Measurements from ENCODE around the gene CD6.

CD6 gene

GRCh38 chr11:61059260-61059752 is 87.8 kb downstream of the CD6 start:
- TF ChIP-seq MYNN (tag by site-specific recombination; IDR thresholded peaks at IDR 0.05; ENCODE audit: borderline replicate concordance) (no peak), ZNF239 (tag by site-specific recombination; IDR thresholded peaks at IDR 0.05) (no peak), KLF8 (tag by site-specific recombination; IDR thresholded peaks at IDR 0.05) (no peak), ZNF514 (tag by site-specific recombination; IDR thresholded peaks at IDR 0.05) (no peak), ZNF211 (tag by site-specific recombination; IDR thresholded peaks at IDR 0.05; ENCODE audit: low read depth) (no peak), ZBTB8A (tag by site-specific recombination; IDR thresholded peaks at IDR 0.05) (no peak), ZNF350 (tag by site-specific recombination; IDR thresholded peaks at IDR 0.05) (no peak), ZNF707 (tag by site-specific recombination; IDR thresholded peaks at IDR 0.05) (no peak), PATZ1 (tag by site-specific recombination; IDR thresholded peaks at IDR 0.05) (no peak), ZNF121 (tag by site-specific recombination; IDR thresholded peaks at IDR 0.05) (no peak), ZNF48 (tag by site-specific recombination; IDR thresholded peaks at IDR 0.05) (no peak), ZNF610 (tag by site-specific recombination; IDR thresholded peaks at IDR 0.05; ENCODE audit: borderline replicate concordance) (no peak), ZNF837 (tag by site-specific recombination; IDR thresholded peaks at IDR 0.05) (no peak), ZNF791 (tag by site-specific recombination; IDR thresholded peaks at IDR 0.05) (no peak), ZNF214 (tag by site-specific recombination; IDR thresholded peaks at IDR 0.05; ENCODE audit: borderline replicate concordance) (no peak)
- Histone ChIP-seq H3K36me3 (ENCODE audit: control insufficient read depth in 2 of 2, insufficient read depth in 1 of 2, low read length in 2 of 2) (no peaks in the 10 kb centered on the region), H3K4me1 (ENCODE audit: control insufficient read depth, insufficient read depth, low read length) (no peaks in the 10 kb centered on the region), H3K9me3 (ENCODE audit: control insufficient read depth, insufficient read depth, low read depth, low read length) (no peaks in the 10 kb centered on the region), H3K4me3 (ENCODE audit: low read depth, low read length) (no peak overlapping the region), H3K27ac (ENCODE audit: extremely low read depth, low read depth, low read length) (no peak overlapping the region)
- POLR2A ChIA-PET = no interaction called here
- CTCF ChIA-PET = no interaction called here

GRCh38 chr11:61061081-61061826 is 89.8 kb downstream of the CD6 start:
- H3K4me3 ChIP-seq (ENCODE audit: low read depth, low read length) = no peak overlapping the region
- no peak for TF ChIP-seq ZNF571 (tag by site-specific recombination; IDR thresholded peaks at IDR 0.05)
- TF ChIP-seq ZNF658 (tag by site-specific recombination; IDR thresholded peaks at IDR 0.05) = no peak
- TF ChIP-seq, protein P1, sequence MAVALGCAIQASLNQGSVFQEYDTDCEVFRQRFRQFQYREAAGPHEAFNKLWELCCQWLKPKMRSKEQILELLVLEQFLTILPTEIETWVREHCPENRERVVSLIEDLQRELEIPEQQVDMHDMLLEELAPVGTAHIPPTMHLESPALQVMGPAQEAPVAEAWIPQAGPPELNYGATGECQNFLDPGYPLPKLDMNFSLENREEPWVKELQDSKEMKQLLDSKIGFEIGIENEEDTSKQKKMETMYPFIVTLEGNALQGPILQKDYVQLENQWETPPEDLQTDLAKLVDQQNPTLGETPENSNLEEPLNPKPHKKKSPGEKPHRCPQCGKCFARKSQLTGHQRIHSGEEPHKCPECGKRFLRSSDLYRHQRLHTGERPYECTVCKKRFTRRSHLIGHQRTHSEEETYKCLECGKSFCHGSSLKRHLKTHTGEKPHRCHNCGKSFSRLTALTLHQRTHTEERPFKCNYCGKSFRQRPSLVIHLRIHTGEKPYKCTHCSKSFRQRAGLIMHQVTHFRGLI (tag by site-specific recombination; IDR thresholded peaks at IDR 0.05) = no peak
- no peak for TF ChIP-seq IKZF3 (tag by site-specific recombination; IDR thresholded peaks at IDR 0.05)
- no peak for TF ChIP-seq ZNF416 (tag by site-specific recombination; IDR thresholded peaks at IDR 0.05)
- TF ChIP-seq ZNF549 (tag by site-specific recombination; IDR thresholded peaks at IDR 0.05) = no peak
- TF ChIP-seq ZNF394 (tag by site-specific recombination; IDR thresholded peaks at IDR 0.05; ENCODE audit: borderline replicate concordance) = no peak
- H3K36me3 ChIP-seq (ENCODE audit: control insufficient read depth in 2 of 2, insufficient read depth in 1 of 2, low read length in 2 of 2) = no peaks in the 10 kb centered on the region
- ChIA-PET POLR2A (no interaction called here), CTCF (no interaction called here)
- no peaks in the 10 kb centered on the region for H3K9me3 ChIP-seq (ENCODE audit: control insufficient read depth, insufficient read depth, low read depth, low read length)
- H3K4me1 ChIP-seq (ENCODE audit: control insufficient read depth, insufficient read depth, low read length) = no peaks in the 10 kb centered on the region
- no peak overlapping the region for H3K27ac ChIP-seq (ENCODE audit: extremely low read depth, low read depth, low read length)

Data from HEK293 (cell line).